Suprapubic skin (tissue), 3 donors: Measurements from ENCODE around the gene TMBIM4.

Experiments
- POLR2A ChIP-seq, 2 donors: fragments of 450-650 bp; IDR thresholded peaks; one replicate each; pipeline ENCODE4 v1.6.1; 2017; ENCODE audit warnings: antibody characterized with exemption in 2 of 2, mild to moderate bottlenecking in 2 of 2, moderate library complexity in 2 of 2
- TF ChIP-seq, protein P1 (sequence below), 2 donors: fragments of 200-600 bp in 1 of 2; fragments of 450-650 bp in 1 of 2; sonication (generic) in 1 of 2; IDR thresholded peaks; one replicate each; pipeline ENCODE4 v1.5.1; 2016 to 2019; ENCODE audit warnings: antibody characterized with exemption in 2 of 2, mild to moderate bottlenecking in 1 of 2, moderate library complexity in 1 of 2

DNA sequence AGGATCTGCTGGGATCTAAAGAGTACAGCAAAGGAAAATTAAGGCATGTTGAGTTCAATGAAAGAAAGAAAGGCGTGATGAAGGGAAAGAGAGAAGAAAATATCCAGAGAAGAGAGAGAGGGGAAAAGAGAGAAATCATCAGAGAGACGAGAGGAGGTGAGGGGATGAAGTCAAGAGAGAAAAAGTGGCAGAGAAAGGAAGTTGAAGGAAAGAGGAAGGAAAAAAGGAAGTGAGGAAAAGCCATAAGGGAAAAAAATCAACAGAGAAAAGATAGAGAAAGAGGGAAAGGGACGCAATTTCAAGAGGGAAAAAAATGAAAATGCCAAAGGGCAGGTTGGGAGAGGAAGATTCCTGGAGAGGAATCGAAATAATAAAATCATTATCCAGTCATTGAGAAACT, 79.6 kb downstream of the TMBIM4 start:
- TF ChIP-seq, protein P1, sequence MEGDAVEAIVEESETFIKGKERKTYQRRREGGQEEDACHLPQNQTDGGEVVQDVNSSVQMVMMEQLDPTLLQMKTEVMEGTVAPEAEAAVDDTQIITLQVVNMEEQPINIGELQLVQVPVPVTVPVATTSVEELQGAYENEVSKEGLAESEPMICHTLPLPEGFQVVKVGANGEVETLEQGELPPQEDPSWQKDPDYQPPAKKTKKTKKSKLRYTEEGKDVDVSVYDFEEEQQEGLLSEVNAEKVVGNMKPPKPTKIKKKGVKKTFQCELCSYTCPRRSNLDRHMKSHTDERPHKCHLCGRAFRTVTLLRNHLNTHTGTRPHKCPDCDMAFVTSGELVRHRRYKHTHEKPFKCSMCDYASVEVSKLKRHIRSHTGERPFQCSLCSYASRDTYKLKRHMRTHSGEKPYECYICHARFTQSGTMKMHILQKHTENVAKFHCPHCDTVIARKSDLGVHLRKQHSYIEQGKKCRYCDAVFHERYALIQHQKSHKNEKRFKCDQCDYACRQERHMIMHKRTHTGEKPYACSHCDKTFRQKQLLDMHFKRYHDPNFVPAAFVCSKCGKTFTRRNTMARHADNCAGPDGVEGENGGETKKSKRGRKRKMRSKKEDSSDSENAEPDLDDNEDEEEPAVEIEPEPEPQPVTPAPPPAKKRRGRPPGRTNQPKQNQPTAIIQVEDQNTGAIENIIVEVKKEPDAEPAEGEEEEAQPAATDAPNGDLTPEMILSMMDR (IDR thresholded peaks at IDR 0.05) = no peak
- no peak for TF ChIP-seq POLR2A (IDR thresholded peaks at IDR 0.05)
